Measurements from ENCODE around the gene HLTF. TPM values are rescaled to one million over a fixed set of nuclear protein-coding genes. Genes with fewer than 3 reads are reported as not detected.
"Not testable (repeated sequence)": the region's sequence is repeated elsewhere in the genome, so short reads cannot be mapped to it uniquely, and the experiment has no call there.

The HLTF gene
- 10 to 100 TPM; 40.3 to 51.6 (median 44.7) TPM for polyA plus RNA-seq (ENCODE audit: insufficient read length in 4 of 4)

- peak; percentile 94 to 97 (median 94) for DNase-seq (ENCODE audit: low read depth in 4 of 4, low spot score in 2 of 4)
These were observed at the start of gene HLTF for GRCh38 chr3:149086232-149086988. Gene HLTF, minus strand, starts transcription at chr3:149086533. Its CDS starts 197 bp downstream, at chr3:149086336.

GRCh38 chr3:149134575-149134974 lies 48.2 kb upstream of the HLTF start:
- DNase-seq (ENCODE audit: low read depth in 4 of 4, low spot score in 2 of 4), result peak in 1 of 4 donors; percentile 38

GRCh38 chr3:149131589-149131988 lies 45.3 kb upstream of the HLTF start:
- DNase-seq (ENCODE audit: low read depth in 4 of 4, low spot score in 2 of 4), result no peak

- DNase-seq (ENCODE audit: low read depth in 4 of 4, low spot score in 2 of 4), result peak; percentile 69 to 88 (median 83)
These were observed 43.2 kb upstream of the HLTF start, which contains the start of gene HPS3 for GRCh38 chr3:149129326-149130205. Gene HPS3, plus strand, starts transcription at chr3:149129638. Its CDS starts 86 bp downstream, at chr3:149129724.

GRCh38 chr3:149128821-149129220 lies 42.5 kb upstream of the HLTF start:
- DNase-seq (ENCODE audit: low read depth in 4 of 4, low spot score in 2 of 4), result peak in 1 of 4 donors; percentile 7

- DNase-seq (ENCODE audit: low read depth in 4 of 4, low spot score in 2 of 4), result no peak
These were observed 36.6 kb upstream of the HLTF start for GRCh38 chr3:149122721-149123578.

- DNase-seq (ENCODE audit: low read depth in 4 of 4, low spot score in 2 of 4), result peak in 1 of 4 donors; percentile 63
These were observed 34.0 kb upstream of the HLTF start for GRCh38 chr3:149120051-149120972.

GRCh38 chr3:149119466-149119865 lies 33.1 kb upstream of the HLTF start:
- DNase-seq (ENCODE audit: low read depth in 4 of 4, low spot score in 2 of 4), result no peak

- no peak for DNase-seq (ENCODE audit: low read depth in 4 of 4, low spot score in 2 of 4)
These were observed 32.4 kb upstream of the HLTF start for GRCh38 chr3:149118724-149119123.

- no peak for DNase-seq (ENCODE audit: low read depth in 4 of 4, low spot score in 2 of 4)
These were observed 28.8 kb upstream of the HLTF start for GRCh38 chr3:149115114-149115513.

GRCh38 chr3:149114458-149114857 lies 28.1 kb upstream of the HLTF start:
- no peak for DNase-seq (ENCODE audit: low read depth in 4 of 4, low spot score in 2 of 4)

- DNase-seq (ENCODE audit: low read depth in 4 of 4, low spot score in 2 of 4), result no peak
These were observed 18.2 kb upstream of the HLTF start for GRCh38 chr3:149104484-149104883.

GRCh38 chr3:149101641-149102040 lies 15.3 kb upstream of the HLTF start:
- DNase-seq (ENCODE audit: low read depth in 4 of 4, low spot score in 2 of 4), result no peak

GRCh38 chr3:149101154-149101553 lies 14.8 kb upstream of the HLTF start:
- no peak for DNase-seq (ENCODE audit: low read depth in 4 of 4, low spot score in 2 of 4)

- DNase-seq (ENCODE audit: low read depth in 4 of 4, low spot score in 2 of 4), result not testable (repeated sequence)
These were observed 11.7 kb upstream of the HLTF start for GRCh38 chr3:149097987-149098386.

- DNase-seq (ENCODE audit: low read depth in 4 of 4, low spot score in 2 of 4), result no peak
These were observed 9.2 kb upstream of the HLTF start for GRCh38 chr3:149095487-149095886.

GRCh38 chr3:149091983-149092382 lies 5.7 kb upstream of the HLTF start:
- no peak for DNase-seq (ENCODE audit: low read depth in 4 of 4, low spot score in 2 of 4)

GRCh38 chr3:149090907-149091306 lies 4.6 kb upstream of the HLTF start:
- no peak for DNase-seq (ENCODE audit: low read depth in 4 of 4, low spot score in 2 of 4)

- DNase-seq (ENCODE audit: low read depth in 4 of 4, low spot score in 2 of 4), result no peak
These were observed 4.1 kb upstream of the HLTF start for GRCh38 chr3:149090461-149090860.
